ENCODE data around the gene ARMH2.
"Not testable (repeated sequence)": the region's sequence is repeated elsewhere in the genome, so short reads cannot be mapped to it uniquely, and the experiment has no call there.

The ARMH2 gene

DNA sequence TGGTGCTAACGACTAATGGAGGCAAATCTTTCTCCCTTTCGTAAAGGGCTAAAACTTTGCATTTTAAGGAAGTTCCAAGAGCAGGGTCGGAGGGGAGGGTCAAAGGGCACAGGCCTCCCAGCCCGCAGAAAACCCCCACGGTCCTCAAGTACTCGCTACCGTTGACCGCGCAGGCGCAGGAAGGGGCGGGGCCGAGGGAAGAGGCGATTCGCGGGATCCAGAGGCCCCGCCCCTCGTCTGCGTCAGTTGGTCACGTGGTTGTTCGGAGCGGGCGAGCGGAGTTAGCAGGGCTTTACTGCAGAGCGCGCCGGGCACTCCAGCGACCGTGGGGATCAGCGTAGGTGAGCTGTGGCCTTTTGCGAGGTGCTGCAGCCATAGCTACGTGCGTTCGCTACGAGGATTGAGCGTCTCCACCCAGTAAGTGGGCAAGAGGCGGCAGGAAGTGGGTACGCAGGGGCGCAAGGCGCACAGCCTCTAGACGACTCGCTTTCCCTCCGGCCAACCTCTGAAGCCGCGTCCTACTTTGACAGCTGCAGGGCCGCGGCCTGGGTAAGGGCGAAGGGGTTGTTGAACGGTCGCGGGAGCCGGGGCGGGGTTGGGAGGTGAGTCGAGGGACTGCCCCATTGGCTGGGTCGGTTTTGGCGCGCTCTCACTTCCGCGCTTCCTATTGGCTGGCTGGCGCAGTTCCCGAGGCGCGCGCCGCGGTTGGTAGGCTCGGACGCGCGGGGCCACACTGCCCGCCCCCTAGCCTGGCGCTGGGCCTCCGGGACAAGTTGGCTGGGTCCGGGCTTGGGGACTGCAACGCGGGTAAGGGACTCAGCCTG, 23.8 kb downstream of the ARMH2 start, which contains the start of gene GMNN:
Gene GMNN, plus strand, starts transcription at position 242 of the 824 bp plus-strand sequence. CDS start 2,310 bp downstream, outside the sequence.
- Histone ChIP-seq H3K36me3 (ENCODE audit: control insufficient read depth, insufficient read depth, low read length) (no peaks in the 10 kb centered on the region), H3K4me3 (ENCODE audit: low read length) (peak within 1 kb of the TSS; percentile 100), H3K9ac (ENCODE audit: low read length) (peak within 1 kb of the TSS; percentile 96), H3K27ac (ENCODE audit: low read depth, low read length) (peak within 1 kb of the TSS; percentile 85), H3K27me3 (ENCODE audit: control insufficient read depth, insufficient read depth, low read length) (no peaks in the 10 kb centered on the region), H3K4me1 (ENCODE audit: control insufficient read depth, insufficient read depth, low read length) (no peaks in the 10 kb centered on the region)

DNA sequence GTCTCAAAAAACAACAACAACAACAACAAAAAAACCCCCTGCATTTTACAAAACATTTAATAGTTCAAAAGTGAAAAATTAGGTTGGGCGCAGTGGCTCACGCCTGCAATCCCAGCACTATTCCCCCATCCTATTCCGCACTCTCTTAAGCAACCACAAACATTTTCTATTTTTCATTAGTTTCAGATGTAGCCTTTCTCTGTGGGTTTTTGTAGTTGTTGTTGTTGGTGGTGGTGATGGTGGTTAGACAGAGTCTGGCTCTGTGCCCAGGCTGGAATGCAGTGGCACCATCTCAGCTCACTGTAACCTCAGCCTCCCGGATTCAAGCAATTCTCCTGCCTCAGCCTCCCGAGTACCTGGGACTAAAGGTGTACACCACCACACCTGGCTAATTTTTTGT, 30.4 kb downstream of the ARMH2 start:
- no peaks in the 10 kb centered on the region for H3K36me3 ChIP-seq (ENCODE audit: control insufficient read depth, insufficient read depth, low read length)
- no peaks in the 10 kb centered on the region for H3K27me3 ChIP-seq (ENCODE audit: control insufficient read depth, insufficient read depth, low read length)
- no peaks in the 10 kb centered on the region for H3K4me1 ChIP-seq (ENCODE audit: control insufficient read depth, insufficient read depth, low read length)
- H3K4me3 ChIP-seq (ENCODE audit: low read length) = no peak overlapping the region
- H3K9ac ChIP-seq (ENCODE audit: low read length) = no peak overlapping the region
- H3K27ac ChIP-seq (ENCODE audit: low read depth, low read length) = no peak overlapping the region

DNA sequence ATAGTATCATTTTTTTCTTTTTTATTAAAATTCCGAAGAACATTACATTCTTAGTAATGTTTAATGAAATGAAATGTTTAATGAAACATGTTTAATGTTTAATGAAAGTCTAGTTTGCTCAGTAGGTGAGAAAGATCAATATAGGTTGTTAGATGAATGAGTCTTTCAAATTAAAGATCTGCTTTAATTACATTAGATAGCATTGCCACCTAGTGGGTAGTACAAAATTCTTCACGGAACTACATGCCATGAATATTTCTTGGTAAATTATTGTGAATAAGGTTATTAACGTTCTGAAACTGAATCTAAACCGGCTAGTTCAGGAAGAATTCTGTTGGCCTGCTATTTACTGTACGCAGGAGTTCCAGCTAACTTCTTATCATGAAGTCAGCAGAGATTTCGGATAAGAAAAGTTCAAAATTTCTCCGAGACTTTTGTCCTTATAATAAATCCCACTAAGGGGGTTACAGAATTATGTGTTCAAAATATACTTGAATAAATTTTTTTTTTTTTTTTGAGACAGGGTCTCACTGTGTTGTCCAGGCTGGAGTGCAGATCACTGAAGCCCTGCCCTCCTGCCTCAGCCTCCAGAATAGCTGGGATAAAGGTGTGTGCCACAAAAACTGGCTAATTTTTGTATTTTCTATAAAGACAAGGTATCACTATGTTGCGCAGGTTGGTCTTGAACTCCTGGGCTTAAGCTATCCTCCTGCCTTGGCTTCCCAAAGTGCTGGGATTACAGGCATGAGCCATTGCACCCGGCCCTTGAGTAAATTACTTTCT, 31.8 kb downstream of the ARMH2 start:
- no peak overlapping the region for H3K27ac ChIP-seq (ENCODE audit: low read depth, low read length)
- H3K27me3 ChIP-seq (ENCODE audit: control insufficient read depth, insufficient read depth, low read length) = no peaks in the 10 kb centered on the region
- no peak overlapping the region for H3K4me3 ChIP-seq (ENCODE audit: low read length)
- H3K4me1 ChIP-seq (ENCODE audit: control insufficient read depth, insufficient read depth, low read length) = no peaks in the 10 kb centered on the region
- H3K9ac ChIP-seq (ENCODE audit: low read length) = no peak overlapping the region
- no peaks in the 10 kb centered on the region for H3K36me3 ChIP-seq (ENCODE audit: control insufficient read depth, insufficient read depth, low read length)

GRCh38 chr6:24765968-24766367, 32.7 kb downstream of the ARMH2 start:
- H3K36me3 ChIP-seq (ENCODE audit: control insufficient read depth, insufficient read depth, low read length); H3K9ac ChIP-seq (ENCODE audit: low read length); H3K4me3 ChIP-seq (ENCODE audit: low read length); H3K4me1 ChIP-seq (ENCODE audit: control insufficient read depth, insufficient read depth, low read length); H3K27ac ChIP-seq (ENCODE audit: low read depth, low read length); H3K27me3 ChIP-seq (ENCODE audit: control insufficient read depth, insufficient read depth, low read length): not testable (repeated sequence)

- not testable (repeated sequence) for H3K36me3 ChIP-seq (ENCODE audit: control insufficient read depth, insufficient read depth, low read length); H3K4me1 ChIP-seq (ENCODE audit: control insufficient read depth, insufficient read depth, low read length); H3K27ac ChIP-seq (ENCODE audit: low read depth, low read length); H3K27me3 ChIP-seq (ENCODE audit: control insufficient read depth, insufficient read depth, low read length); H3K4me3 ChIP-seq (ENCODE audit: low read length); H3K9ac ChIP-seq (ENCODE audit: low read length)
These were observed 33.6 kb downstream of the ARMH2 start for GRCh38 chr6:24764833-24765828.

DNA sequence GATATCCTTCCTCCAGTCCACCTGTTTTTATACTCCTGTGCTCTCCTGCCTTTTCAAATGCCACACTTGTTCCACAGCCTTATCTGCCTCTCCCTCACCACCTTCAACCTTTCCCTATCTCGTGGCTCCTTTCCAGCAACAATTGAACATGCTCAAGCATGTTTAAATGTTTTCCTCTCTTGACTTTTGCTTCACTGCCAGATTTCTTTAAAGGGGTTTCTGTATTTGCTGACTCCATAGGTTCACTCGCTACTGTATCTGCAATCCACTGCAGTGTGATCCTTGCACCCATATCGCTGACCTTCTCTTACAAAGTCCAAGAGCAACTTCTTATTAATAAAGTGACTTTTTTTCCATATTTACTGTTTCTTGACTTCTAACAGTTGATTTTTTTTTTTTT, 35.1 kb downstream of the ARMH2 start:
- no peaks in the 10 kb centered on the region for H3K36me3 ChIP-seq (ENCODE audit: control insufficient read depth, insufficient read depth, low read length)
- no peak overlapping the region for H3K9ac ChIP-seq (ENCODE audit: low read length)
- no peak overlapping the region for H3K4me3 ChIP-seq (ENCODE audit: low read length)
- no peaks in the 10 kb centered on the region for H3K27me3 ChIP-seq (ENCODE audit: control insufficient read depth, insufficient read depth, low read length)
- H3K4me1 ChIP-seq (ENCODE audit: control insufficient read depth, insufficient read depth, low read length) = no peaks in the 10 kb centered on the region
- H3K27ac ChIP-seq (ENCODE audit: low read depth, low read length) = no peak overlapping the region

DNA sequence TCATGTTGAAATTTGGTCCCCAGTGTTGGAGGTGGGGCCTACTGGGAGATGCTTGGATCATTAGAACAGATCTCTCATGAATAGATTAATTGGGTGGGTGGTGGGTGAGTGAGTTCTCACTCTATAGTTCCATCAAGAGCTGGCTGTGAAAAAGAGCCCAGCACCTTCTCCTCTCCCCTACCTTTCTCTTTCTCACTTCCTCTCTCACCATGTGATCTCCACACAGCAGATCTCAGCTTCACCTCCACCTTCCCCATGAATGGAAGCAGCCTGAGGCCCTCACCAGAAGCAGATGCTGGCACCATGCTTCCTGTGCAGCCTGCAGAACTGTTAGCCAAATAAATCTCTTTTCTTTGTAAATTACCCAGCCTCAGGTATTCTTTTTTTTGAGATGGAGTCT, 36.9 kb downstream of the ARMH2 start:
- H3K4me1 ChIP-seq (ENCODE audit: control insufficient read depth, insufficient read depth, low read length) = no peaks in the 10 kb centered on the region
- H3K4me3 ChIP-seq (ENCODE audit: low read length) = no peak overlapping the region
- no peaks in the 10 kb centered on the region for H3K27me3 ChIP-seq (ENCODE audit: control insufficient read depth, insufficient read depth, low read length)
- H3K27ac ChIP-seq (ENCODE audit: low read depth, low read length) = no peak overlapping the region
- H3K9ac ChIP-seq (ENCODE audit: low read length) = no peak overlapping the region
- H3K36me3 ChIP-seq (ENCODE audit: control insufficient read depth, insufficient read depth, low read length) = no peaks in the 10 kb centered on the region

GRCh38 chr6:24761193-24761835, 37.4 kb downstream of the ARMH2 start:
- H3K9ac ChIP-seq (ENCODE audit: low read length) = no peak overlapping the region
- no peak overlapping the region for H3K27ac ChIP-seq (ENCODE audit: low read depth, low read length)
- H3K4me3 ChIP-seq (ENCODE audit: low read length) = no peak overlapping the region
- no peaks in the 10 kb centered on the region for H3K27me3 ChIP-seq (ENCODE audit: control insufficient read depth, insufficient read depth, low read length)
- no peaks in the 10 kb centered on the region for H3K4me1 ChIP-seq (ENCODE audit: control insufficient read depth, insufficient read depth, low read length)
- H3K36me3 ChIP-seq (ENCODE audit: control insufficient read depth, insufficient read depth, low read length) = no peaks in the 10 kb centered on the region

- Histone ChIP-seq H3K4me1 (ENCODE audit: control insufficient read depth, insufficient read depth, low read length) (no peaks in the 10 kb centered on the region), H3K9ac (ENCODE audit: low read length) (no peak overlapping the region), H3K4me3 (ENCODE audit: low read length) (no peak overlapping the region), H3K27ac (ENCODE audit: low read depth, low read length) (no peak overlapping the region), H3K27me3 (ENCODE audit: control insufficient read depth, insufficient read depth, low read length) (no peaks in the 10 kb centered on the region), H3K36me3 (ENCODE audit: control insufficient read depth, insufficient read depth, low read length) (no peaks in the 10 kb centered on the region)
These were observed 38.5 kb downstream of the ARMH2 start for GRCh38 chr6:24760210-24760609.

GRCh38 chr6:24759718-24760117, 39.0 kb downstream of the ARMH2 start:
- Histone ChIP-seq H3K36me3 (ENCODE audit: control insufficient read depth, insufficient read depth, low read length) (no peaks in the 10 kb centered on the region), H3K4me1 (ENCODE audit: control insufficient read depth, insufficient read depth, low read length) (no peaks in the 10 kb centered on the region), H3K27ac (ENCODE audit: low read depth, low read length) (no peak overlapping the region), H3K27me3 (ENCODE audit: control insufficient read depth, insufficient read depth, low read length) (no peaks in the 10 kb centered on the region), H3K9ac (ENCODE audit: low read length) (no peak overlapping the region), H3K4me3 (ENCODE audit: low read length) (no peak overlapping the region)

- H3K27ac ChIP-seq (ENCODE audit: low read depth, low read length) = no peak overlapping the region
- H3K9ac ChIP-seq (ENCODE audit: low read length) = no peak overlapping the region
- H3K4me1 ChIP-seq (ENCODE audit: control insufficient read depth, insufficient read depth, low read length) = no peaks in the 10 kb centered on the region
- no peaks in the 10 kb centered on the region for H3K27me3 ChIP-seq (ENCODE audit: control insufficient read depth, insufficient read depth, low read length)
- H3K36me3 ChIP-seq (ENCODE audit: control insufficient read depth, insufficient read depth, low read length) = no peaks in the 10 kb centered on the region
- no peak overlapping the region for H3K4me3 ChIP-seq (ENCODE audit: low read length)
These were observed 41.1 kb downstream of the ARMH2 start for GRCh38 chr6:24757611-24758010.

Data from rectal smooth muscle tissue (tissue), 1 donor.